Caco-2 (cell line): ENCODE measurements around the gene ZSCAN31. TPM values are rescaled to one million over a fixed set of nuclear protein-coding genes. Genes with fewer than 3 reads are reported as not detected.
"Not testable (repeated sequence)": the region's sequence is repeated elsewhere in the genome, so short reads cannot be mapped to it uniquely, and the experiment has no call there.

Source experiments
- BruUV-seq: library from RNA; stranded (reverse); fragments of 400-500 nt; replicated peaks from 2 replicates; lab custom pipeline; 2021; lab: Mats Ljungman, UMichigan
- CTCF ChIA-PET: fragments of 300-600 bp; sonication (Branson Sonifier 250); formaldehyde crosslinking; loops from one replicate; lab custom pipeline; 2022; ENCODE audit warnings: antibody characterized with exemption; lab: Charles Lee
- POLR2A ChIA-PET: fragments of 300-600 bp; sonication (Branson Sonifier 250); formaldehyde crosslinking; loops from one replicate; lab custom pipeline; 2022; ENCODE audit warnings: antibody characterized with exemption; lab: Charles Lee
- DNase-seq, 2 experiments: peaks; one replicate each; pipeline versions ENCODE4 v3.0.0 to v3.0.0-alpha.2; 2020 to 2022
- H3K27me3 ChIP-seq: replicated peaks from 2 replicates; pipeline ENCODE4 v1.6.0; 2011; ENCODE audit warnings: low read length; ENCODE audit not compliant: control insufficient read depth, insufficient read depth
- H3K36me3 ChIP-seq: 2 replicates; pipeline ENCODE4 v1.5.1; 2011; ENCODE audit warnings: low read length; ENCODE audit not compliant: control insufficient read depth, insufficient read depth
- H3K4me1 ChIP-seq: fragments of 250-450 bp; sonication (Bioruptor Pico); 2 replicates; pipeline ENCODE4 v1.5.1; 2020; ENCODE audit warnings: mild to moderate bottlenecking
- H3K4me3 ChIP-seq: 2 replicates; pipeline ENCODE4 v1.5.1; 2011; ENCODE audit warnings: low read depth, mild to moderate bottlenecking, control low read depth, low read length
- H3K9me3 ChIP-seq: fragments of 250-450 bp; sonication (Bioruptor Pico); 2 replicates; pipeline ENCODE4 v1.5.1; 2020; ENCODE audit warnings: mild to moderate bottlenecking, moderate library complexity
- H3K27ac Mint-ChIP-seq: one replicate; pipeline ENCODE4 v1.8.0; 2022; ENCODE audit warnings: mixed read lengths; ENCODE audit not compliant: unreplicated experiment
- H3K27me3 Mint-ChIP-seq: one replicate; pipeline ENCODE4 v1.8.0; 2022; ENCODE audit warnings: mixed read lengths; ENCODE audit not compliant: insufficient read depth, unreplicated experiment
- H3K36me3 Mint-ChIP-seq: one replicate; pipeline ENCODE4 v1.8.0; 2022; ENCODE audit warnings: mild to moderate bottlenecking, mixed read lengths; ENCODE audit not compliant: insufficient read depth, unreplicated experiment
- H3K4me1 Mint-ChIP-seq: one replicate; pipeline ENCODE4 v1.8.0; 2022; ENCODE audit warnings: low read depth, mixed read lengths; ENCODE audit not compliant: unreplicated experiment
- H3K4me3 Mint-ChIP-seq: one replicate; pipeline ENCODE4 v1.8.0; 2022; ENCODE audit warnings: mild to moderate bottlenecking, moderate library complexity, mixed read lengths; ENCODE audit not compliant: unreplicated experiment
- H3K9me3 Mint-ChIP-seq: one replicate; pipeline ENCODE4 v1.8.0; 2022; ENCODE audit warnings: mixed read lengths; ENCODE audit not compliant: unreplicated experiment
- intact Hi-C: fragments of 100-400 bp; cut with micrococcal nuclease; formaldehyde crosslinking; loops from one replicate; pipeline ENCODE4 v1.10.0; 2022; ENCODE audit not compliant: unreplicated experiment
- total RNA-seq: library from RNA; stranded (reverse); gene quantifications from 2 replicates; pipeline ENCODE4 v1.2.3, GENCODE V29; 2022
- TF ChIP-seq, protein P1 (sequence below), 2 experiments: fragments of 200-600 bp in 1 of 2; IDR thresholded peaks; 1 replicate in 1 of 2; 2 replicates in 1 of 2; pipeline versions ENCODE4 v1.5.1 to v1.8.0; 2011 to 2022; ENCODE audit warnings: antibody characterized with exemption in 1 of 2, control low read depth in 1 of 2, inconsistent platforms in 1 of 2, low read depth in 1 of 2, low read length in 1 of 2, mild to moderate bottlenecking in 1 of 2, moderate library complexity in 1 of 2; ENCODE audit not compliant: insufficient read depth in 1 of 2, severe bottlenecking in 1 of 2, unreplicated experiment in 1 of 2

ZSCAN31 gene
- total RNA-seq, 1 experiment from 2014 or later = 1.7 TPM

GRCh38 chr6:28322661-28323060 is 13.3 kb downstream of the ZSCAN31 start:
- POLR2A ChIA-PET = no interaction called here
- Histone ChIP-seq H3K4me3 (no peak overlapping the region), H3K9me3 (peaks cover 13% of the 10 kb centered on the region), H3K27me3 (no peaks in the 10 kb centered on the region), H3K36me3 (peaks cover 3% of the 10 kb centered on the region), H3K4me1 (no peaks in the 10 kb centered on the region)
- BruUV-seq = no TSS peak
- Mint-ChIP-seq H3K4me3 (no peak overlapping the region), H3K27ac (no peak overlapping the region), H3K36me3 (no peaks in the 10 kb centered on the region), H3K9me3 (peaks cover 33% of the 10 kb centered on the region), H3K4me1 (peaks cover 11% of the 10 kb centered on the region), H3K27me3 (no peaks in the 10 kb centered on the region)
- intact Hi-C loops = no loop called here
- DNase-seq = no peak
- CTCF ChIA-PET = no interaction called here
- TF ChIP-seq, protein P1, sequence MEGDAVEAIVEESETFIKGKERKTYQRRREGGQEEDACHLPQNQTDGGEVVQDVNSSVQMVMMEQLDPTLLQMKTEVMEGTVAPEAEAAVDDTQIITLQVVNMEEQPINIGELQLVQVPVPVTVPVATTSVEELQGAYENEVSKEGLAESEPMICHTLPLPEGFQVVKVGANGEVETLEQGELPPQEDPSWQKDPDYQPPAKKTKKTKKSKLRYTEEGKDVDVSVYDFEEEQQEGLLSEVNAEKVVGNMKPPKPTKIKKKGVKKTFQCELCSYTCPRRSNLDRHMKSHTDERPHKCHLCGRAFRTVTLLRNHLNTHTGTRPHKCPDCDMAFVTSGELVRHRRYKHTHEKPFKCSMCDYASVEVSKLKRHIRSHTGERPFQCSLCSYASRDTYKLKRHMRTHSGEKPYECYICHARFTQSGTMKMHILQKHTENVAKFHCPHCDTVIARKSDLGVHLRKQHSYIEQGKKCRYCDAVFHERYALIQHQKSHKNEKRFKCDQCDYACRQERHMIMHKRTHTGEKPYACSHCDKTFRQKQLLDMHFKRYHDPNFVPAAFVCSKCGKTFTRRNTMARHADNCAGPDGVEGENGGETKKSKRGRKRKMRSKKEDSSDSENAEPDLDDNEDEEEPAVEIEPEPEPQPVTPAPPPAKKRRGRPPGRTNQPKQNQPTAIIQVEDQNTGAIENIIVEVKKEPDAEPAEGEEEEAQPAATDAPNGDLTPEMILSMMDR (IDR thresholded peaks at IDR 0.05; ENCODE audit: insufficient read depth in 1 of 2, low read depth in 1 of 2, low read length in 1 of 2, severe bottlenecking in 1 of 2, unreplicated experiment in 1 of 2) = no peak

DNA sequence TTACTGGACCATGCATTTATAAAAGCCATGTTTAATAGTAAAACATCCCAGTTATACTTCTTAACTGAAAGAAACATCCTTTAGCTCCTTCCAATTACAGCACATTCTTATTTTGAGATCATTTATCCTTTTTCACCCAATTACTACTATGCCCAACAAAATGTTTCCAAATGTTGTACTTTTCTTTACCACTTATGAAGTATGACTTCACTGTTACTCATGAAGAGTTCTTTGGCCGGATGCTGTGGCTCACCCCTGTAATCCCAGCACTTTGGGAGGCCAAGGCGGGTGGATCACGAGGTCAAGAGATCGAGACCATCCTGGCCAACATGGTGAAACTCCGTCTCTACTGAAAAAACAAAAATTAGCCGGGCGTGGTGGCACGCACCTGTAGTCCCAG is 18.1 kb downstream of the ZSCAN31 start:
- POLR2A ChIA-PET, H3K27me3 Mint-ChIP-seq, H3K36me3 ChIP-seq, H3K27me3 ChIP-seq, DNase-seq, H3K36me3 Mint-ChIP-seq, H3K4me1 Mint-ChIP-seq, H3K9me3 ChIP-seq, H3K4me1 ChIP-seq, H3K4me3 ChIP-seq, intact Hi-C loops, BruUV-seq, H3K27ac Mint-ChIP-seq, H3K4me3 Mint-ChIP-seq, H3K9me3 Mint-ChIP-seq, CTCF ChIA-PET: not testable (repeated sequence)

- POLR2A ChIA-PET = no interaction called here
- peaks cover 5% of the 10 kb centered on the region for H3K4me1 Mint-ChIP-seq
- intact Hi-C loops = no loop called here
- no peaks in the 10 kb centered on the region for H3K27me3 Mint-ChIP-seq
- no peaks in the 10 kb centered on the region for H3K36me3 Mint-ChIP-seq
- no peaks in the 10 kb centered on the region for H3K9me3 Mint-ChIP-seq
- BruUV-seq = no TSS peak
- DNase-seq = no peak
- H3K27me3 ChIP-seq = no peaks in the 10 kb centered on the region
- H3K4me3 Mint-ChIP-seq = no peak overlapping the region
- peaks cover 6% of the 10 kb centered on the region for H3K4me1 ChIP-seq
- H3K9me3 ChIP-seq = no peaks in the 10 kb centered on the region
- no peaks in the 10 kb centered on the region for H3K36me3 ChIP-seq
- no peak overlapping the region for H3K27ac Mint-ChIP-seq
- CTCF ChIA-PET = no interaction called here
- H3K4me3 ChIP-seq = no peak overlapping the region
- TF ChIP-seq, protein P1 (IDR thresholded peaks at IDR 0.05; ENCODE audit: insufficient read depth in 1 of 2, low read depth in 1 of 2, low read length in 1 of 2, severe bottlenecking in 1 of 2, unreplicated experiment in 1 of 2) = no peak
Observed at GRCh38 chr6:28315628-28316027, 20.3 kb downstream of the ZSCAN31 start.

GRCh38 chr6:28312939-28313338 is 23.0 kb downstream of the ZSCAN31 start:
- Histone ChIP-seq H3K27me3 (no peaks in the 10 kb centered on the region), H3K36me3 (no peaks in the 10 kb centered on the region), H3K4me1 (peaks cover 18% of the 10 kb centered on the region), H3K4me3 (no peak overlapping the region), H3K9me3 (no peaks in the 10 kb centered on the region; the same call in 1 of the 2 replicates)
- Mint-ChIP-seq H3K4me3 (no peak overlapping the region), H3K27ac (no peak overlapping the region), H3K36me3 (no peaks in the 10 kb centered on the region), H3K27me3 (peaks cover 3% of the 10 kb centered on the region), H3K4me1 (peaks cover 11% of the 10 kb centered on the region), H3K9me3 (peaks cover 10% of the 10 kb centered on the region)
- POLR2A ChIA-PET = no interaction called here
- DNase-seq = no peak
- BruUV-seq = no TSS peak
- CTCF ChIA-PET = no interaction called here
- TF ChIP-seq, protein P1 (IDR thresholded peaks at IDR 0.05; ENCODE audit: insufficient read depth in 1 of 2, low read depth in 1 of 2, low read length in 1 of 2, severe bottlenecking in 1 of 2, unreplicated experiment in 1 of 2) = no peak
- intact Hi-C loops = no loop called here
